HG03159 (cell line): ENCODE data around the gene LSM2.

Source experiments
- ATAC-seq: cut with Tn5 transposase; IDR thresholded peaks from one replicate; pipeline ENCODE4 v1.9.1; 2021; ENCODE audit warnings: mild to moderate bottlenecking, moderate library complexity; ENCODE audit not compliant: unreplicated experiment

The LSM2 gene

DNA sequence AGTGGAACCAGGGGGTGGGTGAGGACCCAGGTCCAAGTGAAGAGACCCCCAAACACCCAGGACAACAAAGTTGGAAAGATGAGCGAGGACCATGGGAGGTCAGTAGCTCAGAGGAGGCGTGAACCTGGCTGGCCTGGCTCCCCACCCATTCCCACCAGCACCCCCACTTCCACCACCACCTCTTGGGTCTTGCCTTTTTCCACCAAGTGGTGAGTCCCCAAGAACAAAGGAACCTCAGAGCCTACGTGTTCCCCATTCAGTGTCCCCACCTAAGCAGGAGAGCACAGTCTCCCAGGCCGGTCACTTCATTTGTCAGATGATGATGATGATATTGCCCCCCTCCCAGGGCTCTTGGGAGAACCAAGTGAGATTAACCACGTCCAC, 29.1 kb downstream of the LSM2 start:
- ATAC-seq: no peak

DNA sequence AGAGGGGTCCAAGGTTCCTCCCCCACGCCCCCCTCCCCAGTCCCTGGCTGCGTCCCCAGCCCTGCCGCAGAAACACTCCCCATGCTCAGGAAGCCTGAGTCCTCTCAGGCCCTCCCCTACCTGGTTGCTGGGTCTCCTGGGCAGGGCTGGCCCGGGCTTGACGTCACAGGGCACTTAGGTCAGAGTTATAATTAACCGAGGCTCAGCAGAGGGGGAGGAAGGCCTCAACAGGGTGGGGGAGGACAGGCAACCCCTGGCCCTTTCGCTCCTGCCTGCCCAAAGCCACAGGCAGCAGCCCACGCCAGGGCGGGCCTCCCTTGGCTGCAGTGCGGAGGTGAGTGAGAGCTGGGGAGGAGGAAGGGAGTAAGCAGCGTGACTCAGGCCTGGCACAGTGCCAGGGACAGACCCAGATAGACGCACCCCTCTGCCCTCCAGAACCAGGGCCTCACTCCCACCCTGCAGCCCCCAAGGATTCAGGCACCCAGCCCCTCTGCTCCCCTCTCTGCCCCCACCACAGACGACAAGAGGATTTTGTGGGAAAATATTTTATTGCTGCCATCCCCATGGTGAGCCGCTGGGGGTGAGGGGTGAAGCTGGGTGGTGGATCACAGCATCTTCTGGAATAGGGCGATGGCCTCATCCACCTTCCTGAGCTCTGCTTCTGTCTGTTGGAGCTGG, 29.6 kb downstream of the LSM2 start, which contains the start of gene VWA7:
VWA7 (minus strand) TSS at position 340 of the 678 bp plus-strand sequence. CDS start 549 bp downstream, outside the sequence.
- peak; percentile 54 for ATAC-seq

DNA sequence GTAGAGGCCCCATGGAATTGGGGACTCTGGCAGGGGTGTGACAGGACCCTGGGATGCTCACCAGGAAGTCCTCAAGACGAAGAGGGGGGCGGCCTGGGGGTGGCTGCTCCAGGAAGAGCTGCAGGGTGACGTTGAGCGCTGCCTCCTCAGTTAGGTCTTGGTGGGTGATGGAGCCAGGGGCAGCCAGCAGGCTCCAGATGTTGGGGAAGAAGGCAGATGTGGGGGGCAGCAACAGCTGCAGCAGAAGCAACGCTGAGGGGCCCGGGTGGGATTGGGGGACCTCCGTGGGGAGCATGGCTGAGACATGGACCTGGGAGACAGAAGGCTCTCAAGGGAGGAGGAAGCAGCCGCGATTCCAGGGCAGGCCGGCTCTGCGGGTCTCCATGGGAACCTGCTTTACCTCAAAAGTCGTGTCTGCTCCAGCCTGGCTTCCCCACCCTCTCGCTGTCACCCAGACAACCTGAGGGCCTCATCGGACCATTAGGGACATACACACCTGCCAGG, 30.2 kb downstream of the LSM2 start:
- ATAC-seq: no peak

DNA sequence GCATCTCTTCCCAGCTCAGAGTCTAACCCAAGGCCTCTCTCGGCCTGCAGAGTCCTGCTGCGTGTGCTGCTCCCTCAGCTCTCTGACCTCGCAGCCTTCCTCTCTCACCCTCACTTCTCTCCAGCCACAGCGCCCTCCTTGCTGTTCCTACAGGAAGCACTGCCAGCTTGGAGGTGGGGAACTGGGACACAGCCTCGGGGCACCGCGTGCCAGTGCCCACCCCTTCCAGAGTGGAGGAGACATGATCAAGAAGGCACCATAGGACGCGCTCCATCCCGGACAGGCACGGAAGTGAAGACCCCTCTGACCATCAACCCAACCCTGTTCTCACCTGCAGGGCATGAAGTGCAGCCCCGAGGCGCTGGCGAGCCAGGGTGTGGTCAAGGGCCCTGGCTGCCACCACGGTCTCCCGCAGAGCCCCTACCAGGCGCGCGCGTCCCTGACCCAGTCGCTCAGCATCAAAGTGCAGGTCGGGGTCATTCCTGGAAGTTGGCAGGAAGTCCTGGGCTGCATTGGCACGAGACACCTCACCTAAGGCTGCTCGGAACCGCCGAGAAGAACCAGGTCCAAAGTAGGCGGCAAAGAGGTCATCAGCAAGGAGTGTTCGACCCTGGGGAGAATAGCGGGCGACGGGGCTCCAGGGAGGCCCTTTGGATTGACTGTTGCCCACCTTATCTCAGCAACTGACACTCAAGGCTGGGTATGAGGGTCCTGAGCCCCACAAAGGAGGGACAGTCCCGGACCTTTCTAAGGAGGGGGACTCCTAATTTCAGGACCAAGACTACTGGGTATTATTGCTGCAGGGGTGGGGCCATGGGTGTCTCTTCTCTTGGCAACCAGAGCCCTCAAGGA, 30.9 kb downstream of the LSM2 start:
- ATAC-seq: no peak

DNA sequence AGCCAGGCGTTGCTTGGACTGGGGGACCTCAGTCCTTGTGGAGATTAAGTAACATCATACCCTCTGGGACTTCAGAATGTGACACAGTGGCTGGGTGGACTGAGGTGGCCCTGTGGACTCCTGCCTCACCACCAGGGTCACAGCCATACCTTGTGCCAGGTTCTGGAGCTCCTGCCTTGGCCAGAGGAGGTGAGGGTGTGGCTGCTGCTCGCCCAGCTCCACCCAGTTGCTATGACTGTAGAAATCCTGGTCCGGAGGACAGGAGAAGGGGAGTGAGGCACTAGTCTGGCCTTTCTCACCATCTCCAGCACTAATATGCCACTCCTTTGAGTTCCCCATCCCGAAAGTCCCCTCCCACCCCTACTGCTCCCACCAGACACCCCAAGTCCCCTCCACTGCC, 31.6 kb downstream of the LSM2 start:
- ATAC-seq: no peak

DNA sequence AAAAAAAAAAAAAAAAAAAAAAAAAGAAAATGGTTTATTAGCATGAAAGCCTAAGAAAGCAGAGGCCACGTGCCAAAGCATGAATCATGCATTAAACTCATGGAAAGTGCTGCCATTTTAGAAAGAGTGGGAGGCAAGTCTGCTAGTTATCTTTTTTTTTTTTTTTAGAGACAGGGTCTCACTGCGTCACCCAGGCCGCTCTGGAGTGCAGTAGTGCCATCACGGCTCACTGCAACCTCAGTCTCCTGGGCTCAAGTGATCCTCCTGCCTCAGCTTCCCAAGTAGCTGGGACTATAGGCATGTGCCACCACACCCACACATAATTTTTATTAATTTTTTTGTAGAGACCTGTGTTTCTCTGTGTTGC, 34.8 kb downstream of the LSM2 start:
- ATAC-seq: no peak

DNA sequence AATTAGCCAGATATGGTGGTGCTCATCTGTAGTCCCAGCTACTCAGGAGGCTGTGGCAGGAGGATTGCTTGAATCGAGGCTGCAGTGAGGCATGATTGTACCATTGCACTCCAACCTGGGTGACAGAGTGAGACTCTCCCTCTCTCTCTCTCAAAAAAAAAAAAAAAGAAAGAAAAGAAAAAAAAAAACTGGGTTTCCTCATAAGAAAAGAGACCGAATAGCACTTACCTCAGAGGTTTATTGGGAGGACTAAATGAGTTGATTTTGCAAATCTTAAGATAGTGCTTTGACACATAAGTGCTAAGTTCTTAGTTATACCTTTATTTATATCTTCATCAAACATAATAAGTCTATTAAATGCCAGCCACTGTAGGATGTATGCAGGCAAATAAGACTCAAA, 35.9 kb downstream of the LSM2 start:
- ATAC-seq: no peak

DNA sequence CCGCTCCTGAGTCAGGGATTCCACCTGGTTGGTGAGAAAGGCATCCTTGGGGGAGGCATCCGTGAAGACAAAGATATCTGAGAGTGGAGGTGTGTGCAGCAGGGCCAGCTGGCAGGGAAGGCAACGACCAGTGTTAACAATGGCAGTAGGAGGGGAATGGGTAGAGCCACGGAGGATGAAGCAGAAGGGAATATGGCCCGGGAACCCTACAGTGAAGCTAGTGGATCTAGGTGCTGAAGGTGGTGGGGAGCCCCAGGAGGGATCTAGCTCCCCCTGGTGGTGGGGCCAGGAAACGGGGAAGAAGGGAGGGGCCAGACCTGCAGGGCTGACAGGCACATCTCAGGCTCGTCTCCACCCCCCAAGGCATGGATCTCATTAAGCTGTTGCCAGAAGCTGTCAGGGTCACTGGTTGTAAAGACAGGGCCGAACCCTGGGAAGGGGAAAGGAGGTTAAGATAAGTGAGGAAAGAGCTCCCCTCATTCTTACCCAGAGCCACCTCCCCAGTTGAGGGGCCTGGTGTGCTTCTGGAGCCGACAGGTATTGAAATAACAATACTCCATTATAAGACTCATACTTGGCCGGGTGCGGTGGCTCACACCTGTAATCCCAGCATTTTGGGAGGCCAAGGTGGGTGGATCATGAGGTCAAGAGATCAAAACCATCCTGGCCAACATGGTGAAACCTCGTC, 36.9 kb downstream of the LSM2 start:
- ATAC-seq: no peak

DNA sequence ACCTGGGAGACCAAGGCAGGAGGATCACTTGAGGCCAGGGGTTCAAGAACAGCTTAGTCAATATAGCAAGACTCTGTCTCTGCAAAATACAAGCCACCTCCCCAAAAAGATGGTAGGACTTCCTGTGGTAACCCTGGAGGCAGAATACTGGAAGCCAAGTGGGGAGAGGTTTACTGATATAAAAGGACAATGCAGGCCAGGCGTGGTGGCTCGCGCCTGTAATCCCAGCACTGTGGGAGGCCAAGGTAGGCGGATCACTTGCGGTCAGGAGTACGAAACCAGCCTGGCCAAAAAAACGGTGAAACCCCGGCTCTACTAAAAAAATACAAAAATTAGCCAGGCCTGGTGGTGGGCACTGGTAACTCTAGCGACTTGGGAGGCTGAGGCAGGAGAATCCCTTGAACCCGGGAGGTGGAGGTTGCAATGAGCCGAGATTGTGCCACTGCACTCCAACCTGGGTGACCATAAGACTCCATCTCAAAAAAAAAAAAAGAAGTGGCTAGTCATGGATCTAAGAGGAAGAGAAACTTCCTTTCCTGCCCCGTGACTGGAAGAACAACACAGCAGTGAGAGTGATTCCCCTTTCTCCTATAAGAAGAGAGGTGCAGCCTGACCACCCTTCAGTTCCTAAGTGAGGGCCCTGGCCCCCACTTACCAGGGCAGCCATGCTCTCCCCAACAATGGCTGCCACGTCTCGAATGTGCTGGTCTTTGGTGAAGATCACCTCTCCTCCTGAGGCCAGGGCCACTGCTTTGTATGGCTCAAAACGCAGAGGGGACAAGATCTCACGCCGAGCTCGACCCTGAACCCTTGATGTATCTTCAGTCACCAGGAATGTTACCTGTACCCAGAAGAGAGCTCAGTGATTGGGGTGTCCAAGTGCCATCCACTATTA, 38.2 kb downstream of the LSM2 start:
- ATAC-seq: no peak

DNA sequence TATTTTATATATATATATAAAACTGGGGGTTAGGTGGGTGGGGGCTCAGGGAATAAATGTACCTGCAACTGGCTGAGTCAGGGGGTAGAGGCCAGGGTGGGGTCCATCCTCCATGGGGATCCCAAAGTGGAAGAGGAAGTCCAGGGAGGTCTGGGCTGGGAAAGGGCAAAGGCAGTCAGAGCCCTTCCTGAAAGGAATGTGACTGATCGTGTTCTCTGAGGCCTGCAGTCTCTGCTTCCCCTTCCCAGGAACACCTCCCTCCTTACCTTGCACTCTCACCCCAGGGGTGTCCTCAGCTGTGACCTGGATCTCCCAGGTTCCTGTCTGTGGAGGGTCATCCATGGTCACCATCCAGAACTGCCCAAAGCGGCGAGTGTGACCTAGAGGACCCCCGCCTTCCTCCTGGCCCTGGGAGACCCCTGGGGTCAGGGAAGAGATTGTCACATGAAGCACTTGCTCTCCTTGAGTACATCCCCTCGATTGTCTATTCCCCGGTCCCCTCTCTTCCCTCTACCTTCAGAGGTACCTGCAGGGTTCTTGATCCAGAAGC, 39.6 kb downstream of the LSM2 start:
- no peak for ATAC-seq

DNA sequence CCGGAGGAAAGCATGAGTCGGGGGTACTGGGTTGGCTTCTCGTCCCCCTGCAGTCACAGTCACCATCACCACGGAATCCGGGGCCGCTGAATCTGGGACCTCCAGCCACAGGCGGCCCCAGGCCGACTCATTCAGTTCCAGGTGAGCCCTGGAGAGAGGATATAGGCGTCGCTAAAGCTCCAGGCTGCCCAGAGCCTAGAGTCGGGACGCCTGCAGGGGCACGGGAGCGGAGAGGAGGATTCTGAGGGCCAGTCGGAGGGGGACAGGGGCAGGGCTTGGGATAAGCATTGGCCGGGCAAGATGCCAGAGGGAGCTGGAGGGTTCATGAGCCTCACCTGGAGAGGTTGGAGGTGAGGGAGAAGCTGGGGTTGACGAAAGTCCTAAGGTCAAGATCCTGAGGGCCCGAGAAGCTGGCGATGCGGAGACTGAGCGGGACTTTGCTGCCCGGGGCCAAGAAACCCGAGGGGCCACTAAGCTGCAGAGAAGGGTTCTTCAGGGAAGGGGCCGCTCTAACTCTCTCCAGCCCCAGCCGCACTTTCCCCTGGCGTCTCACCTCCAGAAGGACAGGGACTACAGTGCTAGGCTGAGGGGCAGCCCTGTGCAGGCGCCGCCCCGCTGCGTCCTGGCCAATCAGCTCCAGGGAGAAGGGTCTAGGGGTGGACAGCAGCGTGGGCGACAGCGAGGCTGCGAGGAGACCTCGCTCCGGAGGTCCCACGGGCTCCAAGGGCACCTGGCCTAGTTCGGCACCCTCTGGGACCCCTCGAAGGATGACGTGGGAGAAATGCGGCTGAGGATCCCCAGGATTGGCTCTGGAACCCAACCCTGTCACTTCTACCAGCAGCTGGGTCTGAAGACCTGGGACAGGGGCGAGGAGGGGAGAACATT, 40.6 kb downstream of the LSM2 start:
- no peak for ATAC-seq

DNA sequence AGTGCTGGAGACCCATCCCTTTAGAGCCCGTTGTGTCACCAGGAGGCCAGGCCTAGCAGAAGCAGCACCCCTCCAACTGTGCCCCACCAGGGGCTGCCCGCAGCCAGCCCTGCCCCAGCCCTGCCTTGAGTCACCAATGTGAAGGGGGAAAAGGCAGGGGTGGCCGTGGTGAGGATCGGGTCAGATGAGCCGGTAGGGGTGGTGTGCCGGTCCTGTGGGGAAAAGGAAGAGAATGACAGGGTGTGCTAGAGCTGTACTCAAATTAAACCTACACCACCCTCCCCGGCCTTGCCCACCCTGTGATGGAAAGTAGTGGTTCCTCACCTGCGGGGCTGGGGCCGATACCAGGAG, 41.2 kb downstream of the LSM2 start:
- ATAC-seq: no peak

DNA sequence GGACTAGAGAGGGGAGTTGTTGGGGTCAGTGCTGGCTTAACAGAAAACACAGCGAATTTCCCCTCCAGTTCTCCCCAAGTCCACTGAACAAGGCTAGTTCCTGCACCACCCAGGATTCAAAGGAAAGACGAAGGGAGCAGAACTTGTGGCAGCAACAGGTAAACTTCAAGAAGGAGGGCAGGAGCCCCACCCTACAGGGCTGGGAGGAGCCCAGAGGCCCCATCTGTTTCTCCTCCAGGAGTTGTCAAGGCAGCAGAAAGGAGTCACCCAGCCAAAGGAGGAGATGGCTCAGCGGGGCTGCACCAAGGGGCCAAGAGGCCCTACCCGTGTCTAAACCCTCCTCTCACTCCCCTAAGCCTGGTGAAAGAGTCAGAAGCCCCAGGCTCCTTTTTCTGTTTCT, 42.6 kb downstream of the LSM2 start:
- no peak for ATAC-seq

DNA sequence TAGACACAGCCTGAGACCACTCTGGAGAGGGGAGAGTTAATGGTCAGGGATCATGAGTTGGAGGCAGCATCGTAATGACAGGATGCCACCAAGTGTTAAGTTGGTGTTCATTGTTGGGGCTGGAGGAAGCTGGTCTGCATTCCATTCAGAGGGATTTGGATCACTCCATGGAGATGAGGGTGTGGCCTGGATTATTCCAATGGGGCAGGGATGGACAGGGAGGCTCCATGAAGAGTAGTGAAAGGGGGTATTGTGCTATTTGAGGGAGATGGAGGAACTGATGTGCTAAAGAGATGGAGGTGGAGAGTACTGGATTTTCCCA, 43.2 kb downstream of the LSM2 start:
- no peak for ATAC-seq

DNA sequence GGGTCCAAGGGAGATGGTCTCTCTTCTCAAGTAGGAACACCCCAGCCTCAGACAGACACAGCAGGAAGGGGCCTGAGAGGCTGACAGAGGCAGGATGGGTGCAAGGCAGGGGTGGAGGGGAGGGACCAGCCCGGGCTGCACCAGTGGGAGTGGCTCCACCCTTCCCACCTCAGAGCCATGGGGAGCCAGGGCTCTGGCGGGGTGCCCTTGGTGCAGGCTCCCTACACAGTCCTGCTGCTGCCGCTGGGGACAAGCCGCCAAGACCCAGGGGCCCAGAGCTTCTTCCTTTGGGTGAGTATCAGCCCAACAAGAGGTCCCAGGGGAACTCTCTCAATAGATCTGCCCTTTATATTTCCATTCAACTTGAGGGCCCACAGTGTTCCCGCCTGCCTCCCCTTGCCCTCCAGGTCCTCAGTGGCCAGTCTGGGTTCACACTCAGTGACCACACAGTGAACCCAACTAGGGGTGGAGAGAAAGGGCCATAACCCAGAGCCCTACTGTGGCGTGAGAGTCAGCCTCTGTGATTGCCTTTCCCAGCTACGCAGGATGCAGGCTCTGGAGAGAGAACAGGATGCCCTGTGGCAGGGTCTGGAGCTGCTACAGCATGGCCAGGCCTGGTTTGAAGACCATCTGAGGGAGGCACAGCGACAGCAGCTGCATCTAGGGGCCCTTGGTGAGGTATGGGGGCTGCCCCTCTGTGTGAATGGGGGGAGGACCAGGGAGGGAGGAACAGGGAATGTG, 43.7 kb downstream of the LSM2 start:
- ATAC-seq: no peak

DNA sequence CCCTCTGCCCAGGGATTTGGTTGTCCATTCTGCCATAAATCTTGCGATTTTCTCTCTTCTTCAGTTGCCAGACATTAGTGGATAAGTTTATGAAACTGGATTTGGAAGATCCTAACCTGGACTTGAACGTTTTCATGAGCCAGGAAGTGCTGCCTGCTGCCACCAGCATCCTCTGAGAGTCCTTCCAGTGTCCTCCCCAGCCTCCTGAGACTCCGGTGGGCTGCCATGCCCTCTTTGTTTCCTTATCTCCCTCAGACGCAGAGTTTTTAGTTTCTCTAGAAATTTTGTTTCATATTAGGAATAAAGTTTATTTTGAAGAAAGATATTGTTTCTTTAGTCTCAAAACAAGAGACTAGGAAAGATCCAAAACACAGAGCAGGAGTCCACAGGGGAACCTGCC, 44.4 kb downstream of the LSM2 start, which contains the start of gene SAPCD1:
SAPCD1 (plus strand) TSS at position 301 of the 400 bp plus-strand sequence. CDS start 399 bp downstream, outside the sequence.
- ATAC-seq: no peak

DNA sequence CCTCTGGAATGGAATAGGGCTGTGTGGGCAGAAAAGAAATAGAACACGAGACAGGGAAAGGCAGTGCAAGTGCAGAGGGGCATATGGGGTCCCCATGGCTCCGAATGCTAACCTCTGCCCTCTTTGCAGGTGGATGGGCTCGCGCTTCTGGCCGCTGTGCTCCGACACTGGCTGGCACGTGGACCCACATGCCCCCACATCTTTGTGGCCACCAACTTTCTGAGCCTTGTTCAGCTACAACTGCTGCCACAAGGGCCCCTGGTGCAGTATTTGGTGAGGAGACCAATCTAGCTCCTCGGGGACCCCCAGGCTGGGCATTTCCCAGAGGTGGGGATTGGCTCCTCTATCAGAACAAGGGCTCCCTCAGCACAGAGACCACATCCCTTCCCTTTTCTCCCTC, 45.4 kb downstream of the LSM2 start:
- no peak for ATAC-seq

DNA sequence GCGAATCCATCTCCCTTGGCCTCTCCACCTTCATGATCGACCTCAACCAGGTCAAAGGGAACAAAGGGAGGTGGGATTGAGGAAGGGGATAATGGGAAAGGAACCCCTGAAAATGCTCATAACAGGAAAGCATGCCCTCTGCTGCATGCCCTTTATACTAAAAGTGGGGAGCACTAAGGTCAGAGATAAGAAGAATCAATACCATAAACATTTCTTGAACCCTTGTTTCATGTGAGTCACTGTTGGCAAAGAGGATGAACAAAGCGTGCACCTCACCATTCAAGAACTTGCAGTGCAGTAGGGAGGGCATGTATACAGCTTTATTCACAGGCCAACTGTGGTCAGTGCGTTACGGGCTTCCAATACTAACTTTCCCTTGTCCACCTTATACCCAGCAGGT, 46.0 kb downstream of the LSM2 start:
- no peak for ATAC-seq

DNA sequence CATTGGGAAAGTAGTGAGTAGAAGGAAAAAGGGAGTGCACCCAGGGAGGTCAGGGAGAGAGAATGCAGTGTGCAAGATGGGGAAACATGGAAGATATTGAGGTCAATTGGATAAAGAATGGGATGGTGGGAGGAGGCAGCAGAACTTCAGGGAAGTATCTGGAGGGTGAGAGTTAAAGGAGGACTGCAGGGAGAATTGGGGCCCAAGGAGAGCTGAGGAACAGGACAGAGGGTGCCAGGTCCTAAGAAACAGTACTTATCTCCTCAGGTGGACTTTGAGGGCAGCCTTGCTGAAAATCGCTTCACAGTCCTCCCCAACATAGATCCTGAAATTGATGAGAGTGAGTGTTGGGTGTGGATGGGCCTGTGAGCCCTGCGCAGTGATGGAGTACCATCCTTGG, 48.5 kb downstream of the LSM2 start:
- no peak for ATAC-seq
